Measurements from ENCODE around the gene TRMT112.

DNA sequence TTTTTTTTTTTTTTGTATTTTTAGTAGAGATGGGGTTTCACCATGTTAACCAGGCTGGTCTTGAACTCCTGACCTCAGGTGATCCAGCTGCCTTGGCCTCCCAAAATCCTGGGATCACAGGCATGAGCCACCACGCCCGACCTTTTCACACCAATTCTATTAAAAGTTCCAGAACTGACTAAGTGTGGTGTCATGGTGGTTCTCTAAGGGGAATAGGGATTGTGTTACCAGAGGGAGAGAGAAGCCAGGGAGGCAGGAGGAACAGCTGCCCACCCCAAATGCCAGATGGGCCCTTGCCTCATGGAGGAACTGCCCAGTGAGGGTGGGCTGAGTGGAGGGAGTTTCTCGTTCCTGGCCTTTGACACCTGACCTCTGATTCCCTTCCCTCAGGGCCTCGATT is 47.6 kb upstream of the TRMT112 start:
- TF ChIP-seq POLR2A (IDR thresholded peaks at IDR 0.05; ENCODE audit: borderline replicate concordance, extremely low read depth, insufficient read depth, insufficient read length) (no peak), ZFX (IDR thresholded peaks at IDR 0.05) (no peak), EZH2phosphoT487 (IDR thresholded peaks at IDR 0.05; ENCODE audit: borderline replicate concordance) (no peak), EZH2 (IDR thresholded peaks at IDR 0.05) (no peak), TCF7L2 (IDR thresholded peaks at IDR 0.05; ENCODE audit: borderline replicate concordance, extremely low read depth, insufficient read depth, insufficient read length) (no peak), ZNF274 (IDR thresholded peaks at IDR 0.05; ENCODE audit: low read depth, low read length) (no peak)
- TF ChIP-seq, protein P1, sequence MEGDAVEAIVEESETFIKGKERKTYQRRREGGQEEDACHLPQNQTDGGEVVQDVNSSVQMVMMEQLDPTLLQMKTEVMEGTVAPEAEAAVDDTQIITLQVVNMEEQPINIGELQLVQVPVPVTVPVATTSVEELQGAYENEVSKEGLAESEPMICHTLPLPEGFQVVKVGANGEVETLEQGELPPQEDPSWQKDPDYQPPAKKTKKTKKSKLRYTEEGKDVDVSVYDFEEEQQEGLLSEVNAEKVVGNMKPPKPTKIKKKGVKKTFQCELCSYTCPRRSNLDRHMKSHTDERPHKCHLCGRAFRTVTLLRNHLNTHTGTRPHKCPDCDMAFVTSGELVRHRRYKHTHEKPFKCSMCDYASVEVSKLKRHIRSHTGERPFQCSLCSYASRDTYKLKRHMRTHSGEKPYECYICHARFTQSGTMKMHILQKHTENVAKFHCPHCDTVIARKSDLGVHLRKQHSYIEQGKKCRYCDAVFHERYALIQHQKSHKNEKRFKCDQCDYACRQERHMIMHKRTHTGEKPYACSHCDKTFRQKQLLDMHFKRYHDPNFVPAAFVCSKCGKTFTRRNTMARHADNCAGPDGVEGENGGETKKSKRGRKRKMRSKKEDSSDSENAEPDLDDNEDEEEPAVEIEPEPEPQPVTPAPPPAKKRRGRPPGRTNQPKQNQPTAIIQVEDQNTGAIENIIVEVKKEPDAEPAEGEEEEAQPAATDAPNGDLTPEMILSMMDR (IDR thresholded peaks at IDR 0.05 in 2 of 3, conservative IDR thresholded peaks at IDR 0.05 in 1 of 3; ENCODE audit: borderline replicate concordance in 1 of 3, insufficient read depth in 1 of 3, low read depth in 2 of 3, low read length in 2 of 3): no peak
- TF ChIP-seq, protein P2, sequence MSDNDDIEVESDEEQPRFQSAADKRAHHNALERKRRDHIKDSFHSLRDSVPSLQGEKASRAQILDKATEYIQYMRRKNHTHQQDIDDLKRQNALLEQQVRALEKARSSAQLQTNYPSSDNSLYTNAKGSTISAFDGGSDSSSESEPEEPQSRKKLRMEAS (IDR thresholded peaks at IDR 0.05): no peak
- TF ChIP-seq, protein P3, sequence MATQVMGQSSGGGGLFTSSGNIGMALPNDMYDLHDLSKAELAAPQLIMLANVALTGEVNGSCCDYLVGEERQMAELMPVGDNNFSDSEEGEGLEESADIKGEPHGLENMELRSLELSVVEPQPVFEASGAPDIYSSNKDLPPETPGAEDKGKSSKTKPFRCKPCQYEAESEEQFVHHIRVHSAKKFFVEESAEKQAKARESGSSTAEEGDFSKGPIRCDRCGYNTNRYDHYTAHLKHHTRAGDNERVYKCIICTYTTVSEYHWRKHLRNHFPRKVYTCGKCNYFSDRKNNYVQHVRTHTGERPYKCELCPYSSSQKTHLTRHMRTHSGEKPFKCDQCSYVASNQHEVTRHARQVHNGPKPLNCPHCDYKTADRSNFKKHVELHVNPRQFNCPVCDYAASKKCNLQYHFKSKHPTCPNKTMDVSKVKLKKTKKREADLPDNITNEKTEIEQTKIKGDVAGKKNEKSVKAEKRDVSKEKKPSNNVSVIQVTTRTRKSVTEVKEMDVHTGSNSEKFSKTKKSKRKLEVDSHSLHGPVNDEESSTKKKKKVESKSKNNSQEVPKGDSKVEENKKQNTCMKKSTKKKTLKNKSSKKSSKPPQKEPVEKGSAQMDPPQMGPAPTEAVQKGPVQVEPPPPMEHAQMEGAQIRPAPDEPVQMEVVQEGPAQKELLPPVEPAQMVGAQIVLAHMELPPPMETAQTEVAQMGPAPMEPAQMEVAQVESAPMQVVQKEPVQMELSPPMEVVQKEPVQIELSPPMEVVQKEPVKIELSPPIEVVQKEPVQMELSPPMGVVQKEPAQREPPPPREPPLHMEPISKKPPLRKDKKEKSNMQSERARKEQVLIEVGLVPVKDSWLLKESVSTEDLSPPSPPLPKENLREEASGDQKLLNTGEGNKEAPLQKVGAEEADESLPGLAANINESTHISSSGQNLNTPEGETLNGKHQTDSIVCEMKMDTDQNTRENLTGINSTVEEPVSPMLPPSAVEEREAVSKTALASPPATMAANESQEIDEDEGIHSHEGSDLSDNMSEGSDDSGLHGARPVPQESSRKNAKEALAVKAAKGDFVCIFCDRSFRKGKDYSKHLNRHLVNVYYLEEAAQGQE (IDR thresholded peaks at IDR 0.05; ENCODE audit: low read depth): no peak

Data from HCT116 (cell line).